Measurements from ENCODE around the gene ASXL2. TPM values are rescaled to one million over a fixed set of nuclear protein-coding genes. Genes with fewer than 3 reads are reported as not detected.

Gene ASXL2
- total RNA-seq, 4 donors from 2014 or later = 22.9 to 27.6 (median 23.5) TPM

DNA sequence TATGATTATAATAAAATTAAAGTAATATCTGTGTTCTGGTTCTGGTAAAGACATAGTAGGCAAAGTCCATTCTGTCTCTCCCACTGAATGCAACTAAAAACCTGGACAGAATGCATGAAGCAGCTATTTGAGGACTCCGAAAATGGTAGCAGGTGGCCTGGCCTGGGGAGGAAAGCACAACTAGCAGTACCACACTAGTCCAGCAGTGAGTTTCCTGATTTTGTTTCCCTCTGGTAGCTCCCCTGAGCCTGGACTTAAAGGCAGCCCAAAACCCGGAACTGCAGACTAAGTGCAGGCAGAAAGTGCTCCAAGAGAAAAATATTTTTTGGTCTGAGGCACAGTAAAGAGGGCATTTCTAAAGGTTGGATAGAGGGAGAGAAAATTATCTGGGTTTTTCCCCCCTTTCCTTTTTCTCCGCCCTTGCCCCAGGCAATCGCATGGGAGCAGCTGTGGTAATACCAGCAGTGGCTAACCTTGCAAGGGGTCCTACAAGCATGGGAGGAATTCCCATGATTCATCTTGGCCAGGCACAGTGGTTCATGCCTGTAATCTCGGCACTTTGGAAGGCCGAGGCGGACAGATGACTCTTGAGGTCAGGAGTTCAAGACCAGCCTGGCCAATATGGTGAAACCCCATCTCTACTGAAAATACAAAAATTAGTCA is 32.3 kb downstream of the ASXL2 start:
- H3K36me3 ChIP-seq = peaks cover 27% of the 10 kb centered on the region
- H3K9me3 ChIP-seq = no peaks in the 10 kb centered on the region
- no peak for TF ChIP-seq POLR2A (IDR thresholded peaks at IDR 0.05)
- no peak for TF ChIP-seq EP300 (IDR thresholded peaks at IDR 0.05)
- no peak overlapping the region for H3K4me3 ChIP-seq
- no peak for DNase-seq (ENCODE audit: low spot score in 2 of 2)
- H3K27ac ChIP-seq = no peak overlapping the region
- no peaks in the 10 kb centered on the region for H3K4me1 ChIP-seq
- no peaks in the 10 kb centered on the region for H3K27me3 ChIP-seq
- 96% methylated on average over 7 of the region's 7 CpGs for WGBS

DNA sequence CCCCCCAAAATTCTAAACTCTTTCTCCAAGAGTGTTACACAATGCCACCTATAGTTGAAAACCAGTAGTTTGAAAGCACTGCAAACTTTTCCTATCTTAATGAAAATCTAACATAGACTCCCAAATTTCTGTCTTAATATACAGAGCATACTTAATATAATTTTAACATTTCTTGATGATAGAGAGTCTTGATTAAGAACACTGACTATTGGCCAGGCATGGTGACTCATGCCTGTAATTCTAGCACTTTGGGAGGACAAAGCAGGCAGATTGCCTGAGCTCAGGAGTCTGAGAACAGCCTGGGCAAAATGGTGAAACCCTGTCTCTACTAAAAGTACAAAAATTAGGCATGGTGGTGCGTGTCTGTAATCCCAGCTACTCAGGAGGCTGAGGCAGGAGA is 34.2 kb downstream of the ASXL2 start:
- Histone ChIP-seq H3K4me1 (no peaks in the 10 kb centered on the region), H3K27me3 (no peaks in the 10 kb centered on the region), H3K4me3 (no peak overlapping the region), H3K9me3 (no peaks in the 10 kb centered on the region), H3K27ac (no peak overlapping the region), H3K36me3 (peaks cover 31% of the 10 kb centered on the region)
- DNase-seq (ENCODE audit: low spot score in 2 of 2) = no peak
- 83% methylated on average over 1 of the region's 1 CpG for WGBS
- TF ChIP-seq EP300 (IDR thresholded peaks at IDR 0.05) (no peak), POLR2A (IDR thresholded peaks at IDR 0.05) (no peak), POLR2AphosphoS5 (IDR thresholded peaks at IDR 0.05) (no peak)
- TF ChIP-seq, protein P1, sequence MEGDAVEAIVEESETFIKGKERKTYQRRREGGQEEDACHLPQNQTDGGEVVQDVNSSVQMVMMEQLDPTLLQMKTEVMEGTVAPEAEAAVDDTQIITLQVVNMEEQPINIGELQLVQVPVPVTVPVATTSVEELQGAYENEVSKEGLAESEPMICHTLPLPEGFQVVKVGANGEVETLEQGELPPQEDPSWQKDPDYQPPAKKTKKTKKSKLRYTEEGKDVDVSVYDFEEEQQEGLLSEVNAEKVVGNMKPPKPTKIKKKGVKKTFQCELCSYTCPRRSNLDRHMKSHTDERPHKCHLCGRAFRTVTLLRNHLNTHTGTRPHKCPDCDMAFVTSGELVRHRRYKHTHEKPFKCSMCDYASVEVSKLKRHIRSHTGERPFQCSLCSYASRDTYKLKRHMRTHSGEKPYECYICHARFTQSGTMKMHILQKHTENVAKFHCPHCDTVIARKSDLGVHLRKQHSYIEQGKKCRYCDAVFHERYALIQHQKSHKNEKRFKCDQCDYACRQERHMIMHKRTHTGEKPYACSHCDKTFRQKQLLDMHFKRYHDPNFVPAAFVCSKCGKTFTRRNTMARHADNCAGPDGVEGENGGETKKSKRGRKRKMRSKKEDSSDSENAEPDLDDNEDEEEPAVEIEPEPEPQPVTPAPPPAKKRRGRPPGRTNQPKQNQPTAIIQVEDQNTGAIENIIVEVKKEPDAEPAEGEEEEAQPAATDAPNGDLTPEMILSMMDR (IDR thresholded peaks at IDR 0.05) = no peak

DNA sequence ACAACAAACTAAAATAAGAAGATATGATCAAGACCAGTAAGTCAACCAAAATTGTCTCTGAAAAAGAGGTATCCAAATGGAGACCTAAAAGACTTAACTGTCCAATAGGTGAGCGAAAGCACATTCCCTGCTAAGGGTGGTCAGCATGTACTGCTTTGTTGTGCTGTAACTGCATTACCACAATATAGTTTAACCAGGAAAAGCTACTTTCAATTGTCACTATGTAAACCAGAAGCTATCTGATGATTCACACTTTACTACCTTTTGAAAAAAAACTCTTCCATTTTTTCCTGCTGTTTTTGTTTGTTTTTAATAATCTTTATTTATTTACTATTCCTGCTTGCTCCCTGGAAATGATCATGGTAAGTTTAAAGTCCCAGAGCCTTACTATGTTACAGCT is 36.1 kb downstream of the ASXL2 start:
- 97% methylated on average over 1 of the region's 1 CpG for WGBS
- DNase-seq (ENCODE audit: low spot score in 2 of 2) = no peak
- no peak for TF ChIP-seq POLR2A (IDR thresholded peaks at IDR 0.05)
- TF ChIP-seq POLR2AphosphoS5 (IDR thresholded peaks at IDR 0.05) = no peak
- no peak for TF ChIP-seq EP300 (IDR thresholded peaks at IDR 0.05)
- TF ChIP-seq, protein P1 (IDR thresholded peaks at IDR 0.05) = no peak
- Histone ChIP-seq H3K27ac (no peak overlapping the region), H3K36me3 (peaks cover 31% of the 10 kb centered on the region), H3K4me3 (no peak overlapping the region), H3K4me1 (no peaks in the 10 kb centered on the region), H3K9me3 (no peaks in the 10 kb centered on the region), H3K27me3 (no peaks in the 10 kb centered on the region)

DNA sequence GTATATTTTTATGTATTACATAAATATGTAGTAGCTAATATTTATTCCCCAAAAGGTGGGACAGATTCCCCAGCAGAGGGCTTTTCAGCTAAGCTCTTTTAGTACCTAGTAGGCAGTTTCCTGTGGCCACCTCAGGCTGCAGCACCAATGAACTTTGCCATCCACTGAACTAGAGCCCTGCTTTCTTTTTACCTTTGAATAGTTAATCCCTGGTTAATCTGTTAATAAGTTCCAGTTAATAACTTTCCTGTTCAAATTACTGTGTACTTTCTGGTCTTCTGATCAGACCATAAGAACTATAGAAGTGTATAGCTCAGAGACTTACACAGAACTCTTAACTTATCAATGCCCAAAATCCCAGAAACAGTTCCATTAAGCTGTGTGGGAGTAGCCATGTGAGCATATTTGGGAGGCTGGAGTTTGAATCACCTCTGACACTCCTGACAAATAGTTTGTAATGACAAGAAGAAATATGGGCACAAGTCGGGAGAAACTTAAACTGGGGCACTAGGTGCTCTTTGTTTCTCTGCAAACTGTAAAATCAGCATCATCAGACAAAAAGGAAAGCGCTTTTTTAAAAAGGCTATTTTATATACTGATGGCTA is 40.0 kb downstream of the ASXL2 start:
- H3K9me3 ChIP-seq = no peaks in the 10 kb centered on the region
- TF ChIP-seq POLR2A (IDR thresholded peaks at IDR 0.05) (no peak), EP300 (IDR thresholded peaks at IDR 0.05) (no peak), POLR2AphosphoS5 (IDR thresholded peaks at IDR 0.05) (no peak)
- TF ChIP-seq, protein P1 (IDR thresholded peaks at IDR 0.05) = no peak
- no peak overlapping the region for H3K4me3 ChIP-seq
- DNase-seq (ENCODE audit: low spot score in 2 of 2) = no peak
- H3K4me1 ChIP-seq = no peaks in the 10 kb centered on the region
- H3K36me3 ChIP-seq = peaks cover 15% of the 10 kb centered on the region
- WGBS = 84% methylated on average over 2 of the region's 2 CpGs
- no peaks in the 10 kb centered on the region for H3K27me3 ChIP-seq
- H3K27ac ChIP-seq = no peak overlapping the region

DNA sequence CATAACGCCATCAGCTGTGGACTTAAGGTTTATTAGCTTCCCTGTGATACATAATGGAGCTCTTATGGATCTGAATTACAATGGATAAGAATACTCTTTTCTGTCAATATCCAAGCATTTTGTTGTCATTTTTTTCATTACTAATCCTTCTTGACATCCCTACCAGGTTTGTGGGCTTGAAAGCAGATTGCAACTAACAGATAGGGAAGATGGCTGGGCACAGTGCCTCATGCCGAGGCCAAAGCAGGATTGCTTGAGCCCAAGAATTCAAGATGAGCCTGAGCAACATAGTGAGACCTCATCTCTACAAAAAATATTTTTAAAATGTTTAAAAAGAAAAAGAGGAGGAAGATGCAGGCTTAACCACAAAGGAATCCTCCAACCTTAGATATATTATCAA is 42.4 kb downstream of the ASXL2 start:
- no peak for DNase-seq (ENCODE audit: low spot score in 2 of 2)
- WGBS = 81% methylated on average over 2 of the region's 2 CpGs
- Histone ChIP-seq H3K4me1 (no peaks in the 10 kb centered on the region), H3K27ac (no peak overlapping the region), H3K9me3 (no peaks in the 10 kb centered on the region), H3K4me3 (no peak overlapping the region), H3K27me3 (no peaks in the 10 kb centered on the region), H3K36me3 (peaks cover 8% of the 10 kb centered on the region)
- TF ChIP-seq EP300 (IDR thresholded peaks at IDR 0.05) (no peak), POLR2A (IDR thresholded peaks at IDR 0.05) (no peak), POLR2AphosphoS5 (IDR thresholded peaks at IDR 0.05) (no peak)
- TF ChIP-seq, protein P1 (IDR thresholded peaks at IDR 0.05) = no peak

Data from suprapubic skin (tissue), 4 donors.